HAP-1 (cell line): ENCODE measurements around the gene TMEM253.

Source experiments
- DNase-seq, 2 experiments: peaks; one replicate each; pipeline ENCODE4 v3.0.0-alpha.2; 2016 to 2020; ENCODE audit warnings: low spot score in 2 of 2
- H3K27me3 ChIP-seq: fragments of 250-450 bp; sonication (Bioruptor Pico); 2 replicates; pipeline ENCODE4 v1.5.1; 2020; ENCODE audit warnings: low read depth, mild to moderate bottlenecking, moderate library complexity
- H3K36me3 ChIP-seq: fragments of 250-450 bp; sonication (Bioruptor Pico); replicated peaks from 2 replicates; pipeline ENCODE4 v1.5.1; 2020; ENCODE audit warnings: mild to moderate bottlenecking
- H3K4me1 ChIP-seq: fragments of 250-450 bp; sonication (Bioruptor Pico); 2 replicates; pipeline ENCODE4 v1.5.1; 2020; ENCODE audit warnings: mild to moderate bottlenecking
- H3K4me3 ChIP-seq: fragments of 250-450 bp; sonication (Bioruptor Pico); 2 replicates; pipeline ENCODE4 v1.5.1; 2020; ENCODE audit warnings: mild to moderate bottlenecking, moderate library complexity
- H3K9me3 ChIP-seq: fragments of 250-450 bp; sonication (Bioruptor Pico); 2 replicates; pipeline ENCODE4 v1.5.1; 2020; ENCODE audit warnings: mild to moderate bottlenecking, moderate library complexity
- in situ Hi-C: fragments of 300-500 bp; cut with MboI; formaldehyde crosslinking; loops from 3 replicates; pipeline ENCODE4 v1.14.3; 2020; ENCODE audit warnings: low sequenced_read_pairs, inconsistent platforms, mixed read lengths

The TMEM253 gene

GRCh38 chr14:21098076-21098891 lies 2.6 kb upstream of the TMEM253 start, which contains the start of gene ZNF219:
Gene ZNF219 (minus strand): TSS chr14:21098655. CDS start chr14:21093591, 5,064 bp downstream.
- no peaks in the 10 kb centered on the region for H3K27me3 ChIP-seq
- peaks cover 40% of the 10 kb centered on the region for H3K4me1 ChIP-seq
- DNase-seq: peak; percentile 77 to 83
- H3K36me3 ChIP-seq: no peaks in the 10 kb centered on the region; the same call in 1 of the 2 replicates
- in situ Hi-C loops: loop anchor here (25.0 kb wide), 1 partner anchor 761 kb away; the partner anchor contains the start of genes CCNB1IP1 and PARP2
- no peaks in the 10 kb centered on the region for H3K9me3 ChIP-seq
- H3K4me3 ChIP-seq: peak within 1 kb of the TSS; percentile 42

- DNase-seq: no peak
- Histone ChIP-seq H3K27me3 (no peaks in the 10 kb centered on the region), H3K4me1 (peaks cover 34% of the 10 kb centered on the region), H3K36me3 (no peaks in the 10 kb centered on the region), H3K4me3 (peak overlapping the region; percentile 42), H3K9me3 (no peaks in the 10 kb centered on the region)
- in situ Hi-C loops: loop anchor here (25.0 kb wide), 1 partner anchor 762 kb away; the partner anchor contains the start of genes CCNB1IP1 and PARP2
Observed at GRCh38 chr14:21098892-21099595, 1.8 kb upstream of the TMEM253 start.

GRCh38 chr14:21099596-21099985 lies 1.3 kb upstream of the TMEM253 start:
- Histone ChIP-seq H3K27me3 (no peaks in the 10 kb centered on the region), H3K4me1 (peaks cover 35% of the 10 kb centered on the region), H3K4me3 (no peak overlapping the region), H3K36me3 (no peaks in the 10 kb centered on the region), H3K9me3 (no peaks in the 10 kb centered on the region)
- in situ Hi-C loops: loop anchor here (25.0 kb wide), 1 partner anchor 762 kb away; the partner anchor contains the start of genes CCNB1IP1 and PARP2
- no peak for DNase-seq

GRCh38 chr14:21101802-21102413 lies 1.0 kb downstream of the TMEM253 start:
- Histone ChIP-seq H3K4me1 (peaks cover 41% of the 10 kb centered on the region), H3K27me3 (no peaks in the 10 kb centered on the region), H3K4me3 (no peak overlapping the region), H3K36me3 (no peaks in the 10 kb centered on the region), H3K9me3 (no peaks in the 10 kb centered on the region)
- DNase-seq: no peak
- in situ Hi-C loops: loop anchor here (5.0 kb wide), 1 partner anchor 80 kb away; no protein-coding TSS in a partner anchor

GRCh38 chr14:21102521-21103410 lies 1.9 kb downstream of the TMEM253 start:
- DNase-seq: no peak
- Histone ChIP-seq H3K27me3 (no peaks in the 10 kb centered on the region), H3K4me1 (peaks cover 37% of the 10 kb centered on the region), H3K4me3 (peak overlapping the region; percentile 54), H3K9me3 (no peaks in the 10 kb centered on the region), H3K36me3 (no peaks in the 10 kb centered on the region)
- in situ Hi-C loops: loop anchor here (5.0 kb wide), 1 partner anchor 80 kb away; no protein-coding TSS in a partner anchor

GRCh38 chr14:21103411-21103709 lies 2.5 kb downstream of the TMEM253 start:
- Histone ChIP-seq H3K4me3 (peak overlapping the region; percentile 54), H3K27me3 (no peaks in the 10 kb centered on the region), H3K36me3 (no peaks in the 10 kb centered on the region), H3K4me1 (peaks cover 37% of the 10 kb centered on the region), H3K9me3 (no peaks in the 10 kb centered on the region)
- in situ Hi-C loops: loop anchor here (5.0 kb wide), 1 partner anchor 81 kb away; no protein-coding TSS in a partner anchor
- DNase-seq: no peak

GRCh38 chr14:21103710-21104447 lies 3.0 kb downstream of the TMEM253 start:
- Histone ChIP-seq H3K4me3 (peak overlapping the region; percentile 54), H3K4me1 (peaks cover 37% of the 10 kb centered on the region), H3K9me3 (no peaks in the 10 kb centered on the region), H3K27me3 (no peaks in the 10 kb centered on the region), H3K36me3 (no peaks in the 10 kb centered on the region)
- in situ Hi-C loops: loop anchor here (5.0 kb wide), 1 partner anchor 82 kb away; no protein-coding TSS in a partner anchor
- DNase-seq: peak; percentile 91 to 95

- Histone ChIP-seq H3K4me3 (peak overlapping the region; percentile 54), H3K36me3 (no peaks in the 10 kb centered on the region), H3K4me1 (peaks cover 34% of the 10 kb centered on the region), H3K27me3 (no peaks in the 10 kb centered on the region), H3K9me3 (no peaks in the 10 kb centered on the region)
- in situ Hi-C loops: loop anchor here (5.0 kb wide), 1 partner anchor 82 kb away; no protein-coding TSS in a partner anchor
- DNase-seq: peak; percentile 87 to 88
Observed at GRCh38 chr14:21104448-21105060, 3.7 kb downstream of the TMEM253 start.

- in situ Hi-C loops: no loop called here
- Histone ChIP-seq H3K4me3 (no peak overlapping the region), H3K4me1 (peaks cover 34% of the 10 kb centered on the region), H3K36me3 (no peaks in the 10 kb centered on the region), H3K27me3 (no peaks in the 10 kb centered on the region), H3K9me3 (no peaks in the 10 kb centered on the region)
- no peak for DNase-seq
Observed at GRCh38 chr14:21105095-21105494, 4.2 kb downstream of the TMEM253 start.

GRCh38 chr14:21106176-21106497 lies 5.3 kb downstream of the TMEM253 start:
- Histone ChIP-seq H3K27me3 (no peaks in the 10 kb centered on the region), H3K9me3 (no peaks in the 10 kb centered on the region), H3K36me3 (no peaks in the 10 kb centered on the region), H3K4me1 (peaks cover 34% of the 10 kb centered on the region), H3K4me3 (no peak overlapping the region)
- DNase-seq: peak in 1 of 2 experiments; percentile 59
- in situ Hi-C loops: no loop called here

- Histone ChIP-seq H3K4me3 (no peak overlapping the region; the same call in 1 of the 2 replicates), H3K36me3 (no peaks in the 10 kb centered on the region), H3K4me1 (peaks cover 34% of the 10 kb centered on the region), H3K27me3 (no peaks in the 10 kb centered on the region), H3K9me3 (no peaks in the 10 kb centered on the region)
- peak; percentile 70 to 89 for DNase-seq
- in situ Hi-C loops: no loop called here
Observed at GRCh38 chr14:21106498-21107282, 5.8 kb downstream of the TMEM253 start.
